ENCODE results near the gene CTRB2. TPM values are rescaled to one million over a fixed set of nuclear protein-coding genes. Genes with fewer than 3 reads are reported as not detected.
"Not testable (repeated sequence)": the region's sequence is repeated elsewhere in the genome, so short reads cannot be mapped to it uniquely, and the experiment has no call there.

CTRB2 gene
- total and polyA plus RNA-seq, 7 experiments from 2014 or later = not detected

DNA sequence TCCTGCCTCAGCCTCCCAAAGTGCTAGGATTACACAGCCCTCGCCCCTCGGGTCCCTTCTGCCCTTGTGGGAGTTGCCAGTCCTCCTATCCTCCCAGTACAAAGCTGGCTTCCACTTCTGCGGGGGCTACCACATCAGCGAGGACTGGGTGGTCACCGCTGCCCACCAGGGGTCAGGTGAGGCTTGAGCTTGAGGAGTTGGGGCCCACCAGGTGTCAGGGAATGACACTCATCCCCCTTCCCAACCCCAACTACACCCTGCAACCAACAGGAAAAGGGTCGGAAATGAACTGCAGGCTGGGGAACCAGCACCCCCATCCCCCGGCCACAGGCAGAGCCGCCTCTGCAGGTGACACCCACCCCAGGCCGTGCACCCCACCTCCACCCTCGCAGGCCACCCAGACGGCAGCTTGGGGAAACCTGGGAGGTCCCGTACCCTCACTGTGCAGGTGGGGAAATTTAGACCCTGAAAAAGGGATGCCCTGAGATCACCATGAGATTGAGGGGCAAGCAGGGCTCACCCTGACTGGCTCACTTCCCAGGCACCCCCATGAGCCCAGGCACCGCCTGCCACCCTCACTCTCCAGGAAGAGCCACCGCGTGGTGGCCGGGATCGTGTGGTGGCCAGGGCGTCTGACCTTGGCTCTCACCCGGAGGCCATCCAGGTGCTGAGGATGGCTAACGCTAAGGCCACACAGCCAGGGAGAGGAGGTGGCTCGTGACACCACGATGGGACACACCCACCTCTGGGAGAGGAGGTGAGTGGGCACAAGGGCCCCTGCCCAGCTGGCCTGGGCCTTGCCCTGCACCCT is 19.8 kb upstream of the CTRB2 start:
- intact Hi-C loops (cut with micrococcal nuclease) = no loop called here
- Histone ChIP-seq H3K9me3 (ENCODE audit: control insufficient read depth in 2 of 3, low read length in 3 of 3) (no peaks in the 10 kb centered on the region), H3K36me3 (ENCODE audit: control insufficient read depth in 2 of 3, insufficient read depth in 3 of 3, low read length in 3 of 3) (no peaks in the 10 kb centered on the region), H3K4me1 (ENCODE audit: control insufficient read depth in 2 of 2, insufficient read depth in 2 of 2, low read length in 2 of 2) (no peaks in the 10 kb centered on the region), H3K4me3 (ENCODE audit: low read length) (no peak overlapping the region), H3K27ac (ENCODE audit: low read depth, low read length) (no peak overlapping the region), H3K27me3 (ENCODE audit: control insufficient read depth in 2 of 2, insufficient read depth in 2 of 2, low read length in 2 of 2) (no peaks in the 10 kb centered on the region)
- POLR2A ChIA-PET = no interaction called here
- Mint-ChIP-seq H3K27me3 (peaks cover 0 to 7% (median 0%) of the 10 kb centered on the region in 5 donors), H3K4me3 (no peak overlapping the region), H3K27ac (no peak overlapping the region), H3K9me3 (no peaks in the 10 kb centered on the region), H3K36me3 (no peaks in the 10 kb centered on the region), H3K4me1 (no peaks in the 10 kb centered on the region)
- ATAC-seq = no peak
- CTCF ChIA-PET = interaction anchor here (1.0 to 1.2 kb wide), 2 partner anchors 28 to 545 kb away, joined by 3 to 4 read pairs; no protein-coding TSS in a partner anchor
- no peak for DNase-seq

DNA sequence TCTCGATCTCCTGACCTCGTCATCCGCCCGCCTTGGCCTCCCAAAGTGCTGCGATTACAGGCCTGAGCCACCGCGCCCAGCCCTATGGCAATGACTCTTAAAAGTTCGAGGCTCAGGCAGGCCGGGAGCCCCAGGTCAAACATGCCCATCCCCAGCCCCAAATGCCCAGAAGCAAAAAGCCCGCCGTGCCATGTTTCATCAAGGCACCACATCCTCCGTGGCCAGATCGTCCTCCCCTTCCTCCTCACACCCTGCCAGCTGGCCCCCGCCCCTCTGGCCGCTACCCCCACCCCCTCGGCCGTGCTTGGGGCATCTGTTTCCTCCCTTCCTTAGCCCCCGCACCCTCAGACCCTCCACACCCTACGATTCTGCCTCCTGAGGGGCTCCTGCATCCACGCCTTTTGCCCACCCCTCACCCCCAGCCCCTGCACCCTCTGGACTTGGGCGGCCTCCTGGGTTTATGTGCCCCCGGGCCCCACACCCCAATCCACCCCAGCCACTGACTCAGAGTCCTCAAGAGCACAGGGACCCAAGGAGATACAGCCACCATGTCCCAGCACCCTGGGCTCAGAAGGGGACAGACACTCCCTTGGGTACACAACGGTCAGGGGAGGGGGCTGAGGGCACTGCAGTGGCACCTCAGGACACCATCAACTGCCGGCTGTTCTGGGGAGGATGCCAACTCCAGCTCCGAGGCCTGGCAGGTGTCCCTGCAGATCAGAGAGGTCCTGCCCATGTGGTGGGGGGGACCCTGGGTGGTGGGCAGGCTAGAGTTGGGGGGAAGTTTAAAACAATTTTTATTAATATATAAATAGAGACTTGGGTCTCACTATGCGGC is 18.9 kb upstream of the CTRB2 start:
- Histone ChIP-seq H3K4me3 (ENCODE audit: low read length) (no peak overlapping the region), H3K4me1 (ENCODE audit: control insufficient read depth in 2 of 2, insufficient read depth in 2 of 2, low read length in 2 of 2) (no peaks in the 10 kb centered on the region), H3K27me3 (ENCODE audit: control insufficient read depth in 2 of 2, insufficient read depth in 2 of 2, low read length in 2 of 2) (no peaks in the 10 kb centered on the region), H3K36me3 (ENCODE audit: control insufficient read depth in 2 of 3, insufficient read depth in 3 of 3, low read length in 3 of 3) (no peaks in the 10 kb centered on the region), H3K27ac (ENCODE audit: low read depth, low read length) (no peak overlapping the region), H3K9me3 (ENCODE audit: control insufficient read depth in 2 of 3, low read length in 3 of 3) (no peaks in the 10 kb centered on the region)
- ATAC-seq = no peak
- H3K4me1 Mint-ChIP-seq = peaks cover 0 to 3% (median 0%) of the 10 kb centered on the region in 7 donors
- no peaks in the 10 kb centered on the region for H3K9me3 Mint-ChIP-seq
- no peak for DNase-seq
- intact Hi-C loops (cut with micrococcal nuclease) = no loop called here
- H3K27me3 Mint-ChIP-seq = peaks cover 0 to 7% (median 0%) of the 10 kb centered on the region in 5 donors
- H3K36me3 Mint-ChIP-seq = no peaks in the 10 kb centered on the region
- CTCF ChIA-PET = interaction anchor here (1.0 kb wide), 1 partner anchor 546 kb away, joined by 3 read pairs; no protein-coding TSS in a partner anchor
- H3K27ac Mint-ChIP-seq = no peak overlapping the region
- H3K4me3 Mint-ChIP-seq = no peak overlapping the region
- POLR2A ChIA-PET = no interaction called here

DNA sequence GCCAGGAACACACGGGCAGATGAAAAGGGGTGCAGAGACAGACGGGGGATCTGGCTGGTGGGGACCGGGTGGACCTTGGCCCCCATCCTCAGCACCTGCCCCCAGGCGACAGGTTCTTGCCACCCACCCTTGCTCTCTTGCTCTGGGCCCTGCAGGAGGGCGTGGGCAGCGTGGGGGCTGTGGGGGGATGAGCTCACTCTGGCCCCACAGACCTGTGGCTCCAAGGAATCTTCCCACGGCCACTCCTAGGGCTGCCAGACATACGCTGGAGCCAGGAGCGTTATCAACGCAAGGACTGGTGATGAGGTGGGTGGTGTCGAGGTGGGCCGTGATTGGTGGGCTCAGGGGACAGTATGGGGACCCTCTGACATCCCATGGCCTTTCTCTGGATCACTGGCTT is 18.1 kb upstream of the CTRB2 start:
- Histone ChIP-seq H3K9me3 (ENCODE audit: control insufficient read depth in 2 of 3, low read length in 3 of 3) (no peaks in the 10 kb centered on the region), H3K27me3 (ENCODE audit: control insufficient read depth in 2 of 2, insufficient read depth in 2 of 2, low read length in 2 of 2) (no peaks in the 10 kb centered on the region), H3K4me1 (ENCODE audit: control insufficient read depth in 2 of 2, insufficient read depth in 2 of 2, low read length in 2 of 2) (no peaks in the 10 kb centered on the region), H3K4me3 (ENCODE audit: low read length) (no peak overlapping the region), H3K27ac (ENCODE audit: low read depth, low read length) (no peak overlapping the region), H3K36me3 (ENCODE audit: control insufficient read depth in 2 of 3, insufficient read depth in 3 of 3, low read length in 3 of 3) (no peaks in the 10 kb centered on the region)
- ChIA-PET CTCF (no interaction called here), POLR2A (no interaction called here)
- H3K9me3 Mint-ChIP-seq = no peaks in the 10 kb centered on the region
- peaks cover 0 to 8% (median 4%) of the 10 kb centered on the region in 7 donors for H3K4me1 Mint-ChIP-seq
- intact Hi-C loops (cut with micrococcal nuclease) = no loop called here
- H3K27ac Mint-ChIP-seq = no peak overlapping the region
- H3K4me3 Mint-ChIP-seq = no peak overlapping the region
- ATAC-seq = no peak
- H3K27me3 Mint-ChIP-seq = peaks cover 0 to 7% (median 0%) of the 10 kb centered on the region in 5 donors
- H3K36me3 Mint-ChIP-seq = no peaks in the 10 kb centered on the region
- no peak for DNase-seq

DNA sequence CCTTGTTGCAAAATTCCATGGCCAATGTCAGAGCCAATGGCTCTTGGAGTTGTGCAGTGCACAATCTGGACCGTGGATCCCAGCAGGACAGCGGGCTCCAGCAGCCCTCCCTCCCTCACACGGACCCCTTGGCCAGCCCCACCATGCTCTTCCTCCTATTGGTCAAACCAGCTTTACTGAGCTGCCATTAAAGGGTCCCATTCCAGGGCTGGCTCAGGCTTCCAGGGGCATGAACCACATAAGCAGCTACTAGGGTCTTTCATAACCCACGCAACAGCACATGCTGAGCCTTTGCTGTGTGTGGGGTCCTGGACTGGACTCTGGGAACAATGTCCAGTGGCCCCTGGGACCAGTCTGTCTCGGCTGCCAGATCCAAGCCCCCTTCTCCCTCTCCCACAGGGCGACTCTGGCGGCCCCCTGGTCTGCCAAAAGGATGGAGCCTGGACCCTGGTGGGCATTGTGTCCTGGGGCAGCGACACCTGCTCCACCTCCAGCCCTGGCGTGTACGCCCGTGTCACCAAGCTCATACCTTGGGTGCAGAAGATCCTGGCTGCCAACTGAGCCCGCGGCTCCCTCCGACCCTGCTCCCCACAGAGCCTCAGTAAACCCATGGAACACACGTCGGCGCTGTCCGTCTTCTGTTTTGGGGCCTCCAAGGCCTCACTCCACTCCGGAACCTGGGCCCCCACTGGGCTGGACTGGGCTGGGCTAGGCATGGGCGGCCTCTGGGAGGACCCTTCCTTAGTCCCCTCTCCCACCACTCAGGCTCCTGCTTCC is 17.5 kb upstream of the CTRB2 start:
- H3K4me3 Mint-ChIP-seq = no peak overlapping the region
- Histone ChIP-seq H3K4me1 (ENCODE audit: control insufficient read depth in 2 of 2, insufficient read depth in 2 of 2, low read length in 2 of 2) (peaks cover 0 to under 1% of the 10 kb centered on the region in 2 donors), H3K4me3 (ENCODE audit: low read length) (no peak overlapping the region), H3K9me3 (ENCODE audit: control insufficient read depth in 2 of 3, low read length in 3 of 3) (no peaks in the 10 kb centered on the region), H3K27ac (ENCODE audit: low read depth, low read length) (no peak overlapping the region), H3K36me3 (ENCODE audit: control insufficient read depth in 2 of 3, insufficient read depth in 3 of 3, low read length in 3 of 3) (no peaks in the 10 kb centered on the region), H3K27me3 (ENCODE audit: control insufficient read depth in 2 of 2, insufficient read depth in 2 of 2, low read length in 2 of 2) (no peaks in the 10 kb centered on the region)
- H3K36me3 Mint-ChIP-seq = no peaks in the 10 kb centered on the region
- DNase-seq (no peak), ATAC-seq (no peak)
- CTCF ChIA-PET = no interaction called here
- intact Hi-C loops (cut with micrococcal nuclease) = no loop called here
- H3K27ac Mint-ChIP-seq = no peak overlapping the region
- peaks cover 0 to 7% (median 0%) of the 10 kb centered on the region in 5 donors for H3K27me3 Mint-ChIP-seq
- H3K4me1 Mint-ChIP-seq = peaks cover 0 to 14% (median 9%) of the 10 kb centered on the region in 7 donors
- POLR2A ChIA-PET = no interaction called here
- no peaks in the 10 kb centered on the region for H3K9me3 Mint-ChIP-seq

DNA sequence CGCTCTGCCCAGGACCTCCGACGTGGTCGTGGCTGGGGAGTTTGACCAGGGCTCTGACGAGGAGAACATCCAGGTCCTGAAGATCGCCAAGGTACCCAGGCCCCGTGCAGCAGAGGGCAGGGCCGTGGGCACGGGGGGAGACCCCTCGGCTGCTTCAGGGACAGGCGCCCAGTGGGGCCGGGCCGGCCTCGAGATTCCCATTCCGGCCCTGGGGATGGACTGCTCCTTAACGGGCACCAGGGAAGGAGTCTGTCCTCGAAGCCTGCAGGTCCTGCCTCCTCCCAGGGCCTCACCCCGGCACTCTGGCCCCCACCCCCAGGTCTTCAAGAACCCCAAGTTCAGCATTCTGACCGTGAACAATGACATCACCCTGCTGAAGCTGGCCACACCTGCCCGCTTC is 16.2 kb upstream of the CTRB2 start:
- peaks cover 0 to 12% of the 10 kb centered on the region in 2 donors for H3K4me1 ChIP-seq (ENCODE audit: control insufficient read depth in 2 of 2, insufficient read depth in 2 of 2, low read length in 2 of 2)
- H3K4me1 Mint-ChIP-seq = peaks cover 0 to 18% (median 14%) of the 10 kb centered on the region in 7 donors
- ATAC-seq; H3K9me3 Mint-ChIP-seq; H3K27ac Mint-ChIP-seq; DNase-seq; H3K27me3 ChIP-seq (ENCODE audit: control insufficient read depth in 2 of 2, insufficient read depth in 2 of 2, low read length in 2 of 2); H3K9me3 ChIP-seq (ENCODE audit: control insufficient read depth in 2 of 3, low read length in 3 of 3); H3K36me3 ChIP-seq (ENCODE audit: control insufficient read depth in 2 of 3, insufficient read depth in 3 of 3, low read length in 3 of 3); H3K27me3 Mint-ChIP-seq; H3K4me3 Mint-ChIP-seq; H3K27ac ChIP-seq (ENCODE audit: low read depth, low read length); H3K4me3 ChIP-seq (ENCODE audit: low read length); POLR2A ChIA-PET; H3K36me3 Mint-ChIP-seq; intact Hi-C loops (cut with micrococcal nuclease): not testable (repeated sequence)
- CTCF ChIA-PET = interaction anchor here (0.6 kb wide), 1 partner anchor 179 kb away, joined by 4 read pairs; no protein-coding TSS in a partner anchor

DNA sequence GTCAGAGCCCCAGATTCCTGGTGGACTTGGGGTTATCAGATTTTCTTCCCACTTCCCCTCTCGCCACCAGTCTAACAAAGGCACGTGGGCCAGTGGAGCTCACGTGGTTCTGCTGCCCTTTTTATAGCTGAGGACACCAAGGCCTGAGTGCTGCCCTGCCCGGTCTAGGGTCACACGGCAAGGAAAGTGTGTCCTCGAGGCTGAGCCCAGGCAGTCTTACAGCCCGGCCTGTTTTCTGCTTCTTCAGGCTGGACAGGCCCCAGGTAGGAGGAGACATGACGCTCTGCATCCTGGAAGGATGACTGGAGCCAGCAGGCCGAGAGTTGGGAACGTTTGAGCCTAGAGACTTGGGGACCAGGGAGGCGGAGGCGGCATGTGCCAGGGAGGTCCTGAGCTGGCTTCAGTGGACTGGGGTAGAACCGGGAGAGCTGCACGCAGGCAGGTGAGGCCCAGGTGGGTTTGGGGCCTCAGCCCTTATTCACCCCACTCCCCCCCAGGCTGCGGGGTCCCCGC is 15.4 kb upstream of the CTRB2 start:
- Histone ChIP-seq H3K4me1 (ENCODE audit: control insufficient read depth in 2 of 2, insufficient read depth in 2 of 2, low read length in 2 of 2) (peaks cover 0 to 12% of the 10 kb centered on the region in 2 donors), H3K27ac (ENCODE audit: low read depth, low read length) (no peak overlapping the region), H3K4me3 (ENCODE audit: low read length) (no peak overlapping the region), H3K9me3 (ENCODE audit: control insufficient read depth in 2 of 3, low read length in 3 of 3) (no peaks in the 10 kb centered on the region), H3K36me3 (ENCODE audit: control insufficient read depth in 2 of 3, insufficient read depth in 3 of 3, low read length in 3 of 3) (no peaks in the 10 kb centered on the region), H3K27me3 (ENCODE audit: control insufficient read depth in 2 of 2, insufficient read depth in 2 of 2, low read length in 2 of 2) (no peaks in the 10 kb centered on the region)
- Mint-ChIP-seq H3K36me3 (no peaks in the 10 kb centered on the region), H3K27ac (peak overlapping the region in 3 of 9 donors; percentile 23 to 53 (median 43)), H3K27me3 (peaks cover 0 to under 1% (median 0%) of the 10 kb centered on the region in 5 donors), H3K9me3 (peaks cover 0 to 2% (median 0%) of the 10 kb centered on the region in 11 donors), H3K4me1 (peaks cover 0 to 18% (median 14%) of the 10 kb centered on the region in 7 donors), H3K4me3 (no peak overlapping the region)
- ChIA-PET POLR2A (interaction anchor here (0.6 kb wide), 1 partner anchor 179 kb away, joined by 3 read pairs; no protein-coding TSS in a partner anchor), CTCF (interaction anchor here (0.6 kb wide), 2 partner anchors 21 to 180 kb away, joined by 3 to 4 read pairs; no protein-coding TSS in a partner anchor)
- no peak for DNase-seq
- intact Hi-C loops (cut with micrococcal nuclease) = no loop called here
- no peak for ATAC-seq

Data from naive thymus-derived CD4-positive, alpha-beta T cell (primary cell).